Breast epithelium (tissue), 4 donors: Measurements from ENCODE around the gene DLEC1. TPM values are rescaled to one million over a fixed set of nuclear protein-coding genes. Genes with fewer than 3 reads are reported as not detected.
"Not testable (repeated sequence)": the region's sequence is repeated elsewhere in the genome, so short reads cannot be mapped to it uniquely, and the experiment has no call there.

Experiments used
- DNase-seq, 2 donors: peaks; one replicate each; pipeline ENCODE4 v3.0.0-alpha.2; 2019; ENCODE audit warnings: low spot score in 2 of 2
- H3K27ac ChIP-seq, 2 donors: fragments of 200-600 bp; sonication (generic) in 1 of 2; one replicate each; pipeline ENCODE4 v1.5.1; 2016 to 2019; ENCODE audit warnings: mild to moderate bottlenecking in 1 of 2
- H3K27me3 ChIP-seq, 2 donors: fragments of 200-600 bp; sonication (generic) in 1 of 2; one replicate each; pipeline versions ENCODE4 v1.5.1 to v1.6.0; 2017 to 2019; ENCODE audit warnings: control low read depth in 1 of 2, mild to moderate bottlenecking in 1 of 2
- H3K36me3 ChIP-seq: fragments of 200-600 bp; one replicate; pipeline ENCODE4 v1.5.1; 2019
- H3K4me1 ChIP-seq, 2 donors: fragments of 200-600 bp; sonication (generic); one replicate each; pipeline ENCODE4 v1.5.1; 2016 to 2019; ENCODE audit warnings: control low read depth in 1 of 2
- H3K4me3 ChIP-seq, 3 donors: fragments of 200-600 bp; sonication (generic); 1 replicate in 2 of 3; 2 replicates in 1 of 3; pipeline ENCODE4 v1.5.1; 2016 to 2019; ENCODE audit warnings: mild to moderate bottlenecking in 3 of 3, moderate library complexity in 2 of 3
- H3K9me3 ChIP-seq, 2 donors: fragments of 200-600 bp; sonication (generic) in 1 of 2; one replicate each; pipeline ENCODE4 v1.5.1; 2016 to 2019; ENCODE audit warnings: control low read depth in 1 of 2
- CTCF ChIP-seq, 3 donors: fragments of 450-650 bp; IDR thresholded peaks; one replicate each; pipeline ENCODE4 v1.5.1; 2016 to 2017; ENCODE audit warnings: antibody characterized with exemption in 3 of 3, mild to moderate bottlenecking in 3 of 3, moderate library complexity in 3 of 3
- POLR2A ChIP-seq: fragments of 450-650 bp; IDR thresholded peaks from one replicate; pipeline ENCODE4 v1.6.1; 2016; ENCODE audit warnings: antibody characterized with exemption, mild to moderate bottlenecking, moderate library complexity
- POLR2AphosphoS5 ChIP-seq, 3 donors: sonication (generic); formaldehyde crosslinking; IDR thresholded peaks; one replicate each; pipeline ENCODE4 v1.6.1; 2017; ENCODE audit warnings: antibody characterized with exemption in 3 of 3
- intact Hi-C: fragments of 100-400 bp; cut with DNase I; formaldehyde crosslinking; loops from one replicate; pipeline ENCODE4 v1.15.1; 2023; ENCODE audit warnings: low total_unique reads
- total RNA-seq, 3 donors: library from RNA; depleted of rRNA; stranded (reverse); fragments of >200 nt; gene quantifications; one replicate each; pipeline ENCODE4 v1.1.0, GENCODE V29; 2016

The DLEC1 gene
- total RNA-seq, 3 donors from 2014 or later, result 0.98 to 2.0 (median 1.1) TPM

DNA sequence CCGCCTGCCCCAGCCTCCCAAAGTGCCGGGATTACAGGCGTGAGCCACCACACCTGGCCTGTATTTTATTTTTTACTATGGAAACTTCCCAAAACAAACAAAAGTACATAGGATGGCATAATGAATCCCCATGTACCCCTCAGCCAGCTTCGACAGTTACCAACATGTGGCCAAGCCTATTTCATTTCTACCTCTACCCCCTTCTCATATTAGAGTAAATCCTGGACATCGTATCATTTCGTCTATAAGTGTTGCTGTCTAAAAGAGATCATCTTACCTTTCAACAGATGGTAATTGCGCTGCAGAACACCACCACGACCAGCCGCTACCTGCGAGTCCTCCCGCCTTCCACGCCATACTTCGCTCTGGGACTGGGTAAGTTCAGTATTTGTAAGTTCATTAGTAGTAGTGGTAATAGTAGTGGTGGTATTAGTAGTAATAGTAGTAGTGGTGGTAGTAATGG is 44.9 kb downstream of the DLEC1 start:
- intact Hi-C loops, result no loop called here
- Histone ChIP-seq H3K4me1 (no peaks in the 10 kb centered on the region), H3K4me3 (no peak overlapping the region), H3K27ac (no peak overlapping the region), H3K36me3 (no peaks in the 10 kb centered on the region), H3K9me3 (no peaks in the 10 kb centered on the region), H3K27me3 (no peaks in the 10 kb centered on the region)
- no peak for DNase-seq
- no peak for TF ChIP-seq POLR2AphosphoS5 (IDR thresholded peaks at IDR 0.05)
- TF ChIP-seq POLR2A, result no peak
- no peak for TF ChIP-seq CTCF (IDR thresholded peaks at IDR 0.05)

GRCh38 chr3:38084334-38085310 is 45.6 kb downstream of the DLEC1 start:
- DNase-seq, result no peak
- no peaks in the 10 kb centered on the region for H3K36me3 ChIP-seq
- H3K4me1 ChIP-seq, result no peaks in the 10 kb centered on the region
- no peak overlapping the region for H3K4me3 ChIP-seq
- H3K27me3 ChIP-seq, result no peaks in the 10 kb centered on the region
- no peak overlapping the region for H3K27ac ChIP-seq
- H3K9me3 ChIP-seq, result no peaks in the 10 kb centered on the region
- intact Hi-C loops, result no loop called here
- TF ChIP-seq POLR2AphosphoS5 (IDR thresholded peaks at IDR 0.05) (no peak), POLR2A (no peak), CTCF (IDR thresholded peaks at IDR 0.05) (no peak)

DNA sequence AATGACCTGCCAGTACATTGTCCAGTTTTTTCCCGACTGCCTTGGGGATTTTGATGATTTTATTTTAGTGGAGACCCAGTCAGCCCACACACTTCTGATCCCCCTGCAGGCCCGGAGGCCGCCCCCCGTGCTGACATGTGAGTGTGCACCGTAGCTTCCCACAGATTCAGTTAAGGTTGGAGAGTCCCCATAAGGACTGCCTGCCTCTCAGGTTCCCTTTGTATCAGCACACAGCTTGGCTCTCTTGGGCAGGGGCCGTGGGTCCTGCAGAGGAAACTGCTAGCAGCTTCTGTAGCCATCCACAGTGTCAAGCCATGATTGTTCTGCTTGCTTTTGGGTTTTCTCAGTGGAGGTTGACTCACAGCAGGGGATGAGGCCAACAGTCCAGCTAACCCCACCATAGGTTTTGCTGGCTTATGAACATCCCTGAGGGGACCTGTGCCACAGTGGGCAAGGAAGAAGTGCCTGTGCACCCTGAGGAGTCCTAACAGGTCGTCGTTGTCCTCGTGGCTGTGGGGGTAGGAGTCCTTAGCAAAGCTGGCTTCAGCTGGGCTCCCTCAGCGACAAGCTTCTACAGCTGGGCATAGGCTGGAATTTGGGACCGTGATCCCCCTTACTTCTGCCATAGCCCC is 46.4 kb downstream of the DLEC1 start:
- no peaks in the 10 kb centered on the region for H3K36me3 ChIP-seq
- no peaks in the 10 kb centered on the region for H3K27me3 ChIP-seq
- H3K9me3 ChIP-seq, result no peaks in the 10 kb centered on the region
- H3K4me1 ChIP-seq, result no peaks in the 10 kb centered on the region
- no peak for DNase-seq
- intact Hi-C loops, result no loop called here
- no peak overlapping the region for H3K27ac ChIP-seq
- TF ChIP-seq CTCF (IDR thresholded peaks at IDR 0.05), result no peak
- TF ChIP-seq POLR2AphosphoS5 (IDR thresholded peaks at IDR 0.05), result no peak
- TF ChIP-seq POLR2A, result no peak
- no peak overlapping the region for H3K4me3 ChIP-seq

GRCh38 chr3:38085943-38086324 is 46.9 kb downstream of the DLEC1 start:
- Histone ChIP-seq H3K27me3 (no peaks in the 10 kb centered on the region), H3K36me3 (no peaks in the 10 kb centered on the region), H3K9me3 (no peaks in the 10 kb centered on the region), H3K4me3 (no peak overlapping the region), H3K4me1 (no peaks in the 10 kb centered on the region), H3K27ac (no peak overlapping the region)
- no peak for DNase-seq
- intact Hi-C loops, result no loop called here
- TF ChIP-seq POLR2A (no peak), CTCF (IDR thresholded peaks at IDR 0.05) (no peak), POLR2AphosphoS5 (IDR thresholded peaks at IDR 0.05) (no peak)

- H3K4me1 ChIP-seq, result no peaks in the 10 kb centered on the region
- H3K27me3 ChIP-seq, result no peaks in the 10 kb centered on the region
- H3K4me3 ChIP-seq, result no peak overlapping the region
- TF ChIP-seq POLR2AphosphoS5 (IDR thresholded peaks at IDR 0.05) (no peak), CTCF (IDR thresholded peaks at IDR 0.05) (no peak), POLR2A (no peak)
- intact Hi-C loops, result no loop called here
- DNase-seq, result no peak
- H3K27ac ChIP-seq, result no peak overlapping the region
- H3K9me3 ChIP-seq, result no peaks in the 10 kb centered on the region
- no peaks in the 10 kb centered on the region for H3K36me3 ChIP-seq
Observed at GRCh38 chr3:38086496-38086895, 47.5 kb downstream of the DLEC1 start.

DNA sequence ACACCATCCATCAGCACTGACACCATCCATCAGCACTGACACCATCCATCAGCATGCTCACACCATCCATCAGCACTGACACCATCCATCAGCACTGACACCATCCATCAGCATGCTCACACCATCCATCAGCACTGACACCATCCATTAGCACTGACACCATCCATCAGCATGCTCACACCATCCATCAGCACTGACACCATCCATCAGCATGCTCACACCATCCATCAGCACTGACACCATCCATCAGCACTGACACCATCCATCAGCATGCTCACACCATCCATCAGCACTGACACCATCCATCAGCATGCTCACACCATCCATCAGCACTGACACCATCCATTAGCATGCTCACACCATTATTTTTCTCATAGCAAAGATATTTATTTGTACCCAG is 48.3 kb downstream of the DLEC1 start:
- intact Hi-C loops, H3K36me3 ChIP-seq, H3K9me3 ChIP-seq, DNase-seq, H3K27ac ChIP-seq, H3K4me1 ChIP-seq, H3K27me3 ChIP-seq, H3K4me3 ChIP-seq: not testable (repeated sequence)
